GM19463 (cell line): ENCODE measurements around the gene MYO1A.
"Not testable (repeated sequence)": the region's sequence is repeated elsewhere in the genome, so short reads cannot be mapped to it uniquely, and the experiment has no call there.

Experiments used
- ATAC-seq: cut with Tn5 transposase; IDR thresholded peaks from one replicate; pipeline ENCODE4 v1.9.1; 2021; ENCODE audit warnings: mild to moderate bottlenecking, moderate library complexity; ENCODE audit not compliant: unreplicated experiment

Gene MYO1A

DNA sequence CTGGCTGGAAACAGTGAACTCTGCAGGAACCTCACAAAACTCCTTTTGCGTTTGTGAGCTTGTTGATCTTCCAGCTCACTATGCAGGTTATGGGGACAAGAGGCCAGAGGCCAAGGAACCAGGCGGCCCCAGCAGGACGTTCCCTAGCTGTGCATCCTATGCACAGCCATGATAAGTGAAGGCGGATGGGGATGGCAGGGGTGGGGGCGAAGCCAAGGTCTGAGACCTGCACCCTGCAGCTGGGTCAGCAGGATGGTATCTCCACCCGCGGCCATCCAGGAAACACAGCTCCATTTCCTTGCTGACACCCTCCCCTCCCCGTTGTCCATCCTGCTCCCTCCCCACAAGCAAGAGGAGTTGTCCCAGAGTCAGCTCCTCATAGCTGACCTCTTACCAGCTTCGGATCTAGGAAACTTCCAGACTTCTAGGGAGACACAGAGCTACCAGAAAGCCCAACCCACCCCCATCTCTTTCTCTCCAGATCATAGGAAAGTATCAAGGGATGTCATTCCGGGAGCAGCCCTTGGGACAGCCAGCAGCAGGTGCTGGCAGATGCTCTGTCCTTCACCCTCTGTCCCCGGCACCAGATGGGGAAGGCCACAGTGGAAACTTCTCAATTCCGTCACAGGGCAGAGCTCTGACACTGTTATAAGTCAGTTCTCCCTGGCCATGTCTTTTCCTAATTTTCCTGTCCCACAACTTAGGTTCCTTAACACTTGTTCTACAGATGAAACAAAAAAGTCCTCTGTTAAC, 53.0 kb downstream of the MYO1A start:
- no peak for ATAC-seq

DNA sequence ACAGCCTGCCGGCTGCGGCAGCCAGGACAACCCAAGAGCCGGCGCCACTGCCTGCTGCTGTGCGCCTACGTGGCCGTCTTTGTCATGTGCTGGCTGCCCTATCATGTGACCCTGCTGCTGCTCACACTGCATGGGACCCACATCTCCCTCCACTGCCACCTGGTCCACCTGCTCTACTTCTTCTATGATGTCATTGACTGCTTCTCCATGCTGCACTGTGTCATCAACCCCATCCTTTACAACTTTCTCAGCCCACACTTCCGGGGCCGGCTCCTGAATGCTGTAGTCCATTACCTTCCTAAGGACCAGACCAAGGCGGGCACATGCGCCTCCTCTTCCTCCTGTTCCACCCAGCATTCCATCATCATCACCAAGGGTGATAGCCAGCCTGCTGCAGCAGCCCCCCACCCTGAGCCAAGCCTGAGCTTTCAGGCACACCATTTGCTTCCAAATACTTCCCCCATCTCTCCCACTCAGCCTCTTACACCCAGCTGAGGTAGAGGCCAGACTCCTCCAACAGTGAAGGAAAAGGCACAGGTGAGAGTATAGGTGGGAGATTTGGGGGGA, 53.9 kb downstream of the MYO1A start:
- ATAC-seq, result no peak

DNA sequence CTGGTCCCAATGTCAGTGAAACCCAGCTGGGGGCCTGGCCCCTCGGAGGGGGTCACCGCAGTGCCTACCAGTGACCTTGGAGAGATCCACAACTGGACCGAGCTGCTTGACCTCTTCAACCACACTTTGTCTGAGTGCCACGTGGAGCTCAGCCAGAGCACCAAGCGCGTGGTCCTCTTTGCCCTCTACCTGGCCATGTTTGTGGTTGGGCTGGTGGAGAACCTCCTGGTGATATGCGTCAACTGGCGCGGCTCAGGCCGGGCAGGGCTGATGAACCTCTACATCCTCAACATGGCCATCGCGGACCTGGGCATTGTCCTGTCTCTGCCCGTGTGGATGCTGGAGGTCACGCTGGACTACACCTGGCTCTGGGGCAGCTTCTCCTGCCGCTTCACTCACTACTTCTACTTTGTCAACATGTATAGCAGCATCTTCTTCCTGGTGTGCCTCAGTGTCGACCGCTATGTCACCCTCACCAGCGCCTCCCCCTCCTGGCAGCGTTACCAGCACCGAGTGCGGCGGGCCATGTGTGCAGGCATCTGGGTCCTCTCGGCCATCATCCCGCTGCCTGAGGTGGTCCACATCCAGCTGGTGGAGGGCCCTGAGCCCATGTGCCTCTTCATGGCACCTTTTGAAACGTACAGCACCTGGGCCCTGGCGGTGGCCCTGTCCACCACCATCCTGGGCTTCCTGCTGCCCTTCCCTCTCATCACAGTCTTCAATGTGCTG, 54.6 kb downstream of the MYO1A start:
- ATAC-seq, result no peak

DNA sequence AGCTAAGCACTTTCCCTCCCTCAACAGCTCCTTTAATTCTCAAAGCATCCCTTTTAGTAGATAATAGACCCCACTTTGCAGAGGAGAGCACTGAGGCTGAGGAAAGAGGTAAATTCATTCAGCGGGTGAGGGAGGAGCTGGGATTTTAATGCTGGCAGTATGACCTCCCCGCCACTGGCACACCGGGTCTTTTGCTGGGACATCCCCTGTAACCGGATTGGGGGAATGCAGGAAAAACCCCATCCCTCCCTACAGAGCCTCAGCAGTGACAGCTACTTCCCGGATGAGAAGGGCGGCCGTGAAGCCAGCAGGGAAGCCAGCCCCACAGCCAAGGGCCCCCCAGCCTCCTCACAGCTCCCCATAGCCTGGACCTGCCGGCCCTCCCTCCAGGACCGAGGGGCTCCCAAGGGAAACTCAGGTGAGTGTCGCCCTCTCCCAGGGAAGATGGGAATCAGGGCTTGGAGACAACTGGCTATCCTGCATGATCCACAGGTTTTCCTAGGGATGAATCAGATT, 55.6 kb downstream of the MYO1A start:
- ATAC-seq, result no peak

DNA sequence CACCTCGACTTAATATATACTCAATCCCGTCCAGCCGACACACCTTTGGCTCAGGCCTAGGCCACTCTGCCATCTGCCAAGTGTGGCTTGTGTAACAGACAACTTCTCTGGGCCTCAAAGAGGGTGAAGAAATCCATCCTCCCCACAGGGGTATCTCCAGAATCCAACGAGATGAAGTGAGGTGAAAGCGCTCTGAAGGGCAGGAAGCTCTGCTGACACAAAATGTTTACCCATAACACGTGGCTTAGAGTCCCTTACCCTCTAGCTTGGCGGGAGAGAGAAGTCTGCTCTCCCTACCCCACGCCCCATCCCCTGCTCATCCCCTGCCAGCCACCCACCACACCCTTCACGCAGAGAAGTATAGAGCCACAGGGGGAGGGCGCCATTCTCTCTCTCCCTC, 56.6 kb downstream of the MYO1A start:
- no peak for ATAC-seq

DNA sequence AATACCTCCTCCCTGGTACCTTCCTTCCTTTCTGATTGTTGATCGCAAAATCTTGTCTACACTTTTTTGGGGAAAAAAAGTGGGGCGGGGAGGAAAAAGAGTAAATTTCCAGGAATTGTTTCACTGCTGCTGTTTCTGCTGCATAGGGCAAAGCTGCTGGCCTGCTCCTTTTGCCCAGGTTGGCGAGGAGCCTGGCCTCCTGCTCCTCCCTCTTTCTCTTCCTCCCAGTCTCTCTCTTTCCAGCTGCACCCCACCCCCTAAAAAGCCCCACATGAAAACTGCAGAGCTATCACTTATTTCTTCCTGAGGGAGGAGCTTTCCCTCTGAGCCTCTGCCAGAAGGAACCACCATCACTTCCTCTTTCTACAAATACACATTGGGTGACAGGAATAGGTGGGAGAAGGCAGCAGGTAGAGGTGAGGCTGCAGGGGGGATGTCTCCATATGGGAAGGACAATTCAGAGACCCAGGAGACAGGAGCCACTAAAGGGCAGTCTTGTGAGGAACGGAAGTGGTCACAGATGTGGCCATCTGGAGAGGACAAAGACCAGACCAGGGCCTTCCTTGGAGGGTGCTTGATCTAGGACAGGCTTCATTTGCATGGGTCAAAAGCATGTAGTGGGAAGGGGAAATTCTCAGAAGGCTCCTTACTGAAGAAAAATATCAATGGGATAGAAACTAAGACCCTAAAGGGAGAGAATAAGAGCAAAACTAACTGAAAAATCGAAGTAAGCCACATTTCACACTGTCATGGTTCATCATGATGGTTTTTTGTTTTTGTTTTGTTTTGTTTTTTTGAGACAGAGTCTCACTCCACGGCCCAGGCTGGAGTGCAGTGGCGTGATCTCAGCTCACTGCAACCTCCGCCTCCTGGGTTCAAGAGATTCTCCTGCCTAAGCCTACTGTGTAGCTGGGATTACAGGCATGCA, 58.3 kb downstream of the MYO1A start:
- ATAC-seq, result no peak

DNA sequence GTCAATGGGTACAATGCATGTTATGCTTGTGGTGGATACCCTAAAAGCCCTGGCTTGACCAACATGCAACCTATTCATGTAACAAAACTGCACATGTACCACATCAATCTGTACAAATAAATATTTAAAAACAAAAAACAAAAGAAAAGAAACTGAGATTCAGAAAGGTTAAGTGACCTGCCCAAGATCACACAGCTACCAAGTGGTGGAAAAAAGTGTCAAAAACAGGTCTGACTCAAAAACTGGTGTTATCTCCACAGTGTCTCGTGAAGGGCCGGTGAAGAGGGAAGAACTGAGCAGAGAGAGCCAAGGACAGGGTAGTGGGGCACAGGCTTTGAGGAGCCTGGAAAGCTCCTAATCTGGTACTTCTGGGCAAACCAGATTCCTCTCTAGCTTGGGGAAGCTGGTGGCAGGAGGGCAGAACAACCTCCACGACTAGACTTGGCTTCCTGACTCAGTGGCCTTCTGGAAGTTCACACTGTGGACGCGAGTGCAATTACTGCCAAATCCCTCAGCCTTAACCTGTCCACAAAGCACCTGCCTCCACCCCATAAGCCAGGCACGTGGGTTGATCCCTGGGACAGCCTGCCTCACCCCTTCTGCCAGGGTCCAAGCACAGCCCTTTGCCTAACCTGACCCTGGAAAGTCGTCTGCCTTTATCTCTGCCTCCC, 59.1 kb downstream of the MYO1A start:
- no peak for ATAC-seq

DNA sequence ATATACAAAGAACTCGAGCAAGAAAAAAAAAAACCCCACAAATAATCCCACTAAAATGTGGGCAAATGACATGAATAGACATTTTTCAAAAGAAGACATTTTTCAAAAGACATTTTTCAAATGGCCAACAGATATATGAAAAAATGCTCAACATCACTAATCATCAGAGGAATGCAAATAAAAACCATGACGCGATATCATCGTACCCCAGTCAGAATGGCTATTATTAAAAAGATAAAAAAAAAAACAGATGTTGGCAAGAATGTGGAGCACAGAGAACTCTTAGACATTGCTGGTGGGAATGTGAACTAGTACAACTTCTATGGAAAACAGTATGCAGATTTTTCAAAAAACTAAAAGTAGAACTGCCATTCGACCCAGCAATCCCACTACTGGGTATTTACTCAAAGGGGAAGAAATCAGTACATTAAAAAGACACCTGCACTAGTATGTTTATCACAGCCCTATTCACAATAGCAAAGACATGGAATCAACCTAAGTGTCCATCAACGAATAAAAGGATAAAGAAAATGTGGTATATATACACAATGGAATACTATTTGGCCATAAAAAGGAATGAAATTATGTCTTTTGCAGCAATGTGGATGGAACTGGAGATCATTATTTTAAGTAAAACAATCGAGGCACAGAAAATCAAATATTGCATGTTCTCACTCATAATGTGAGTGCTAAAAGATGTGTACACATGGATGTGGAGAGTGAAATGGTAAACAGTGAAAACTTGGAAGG, 59.9 kb downstream of the MYO1A start:
- ATAC-seq, result no peak

DNA sequence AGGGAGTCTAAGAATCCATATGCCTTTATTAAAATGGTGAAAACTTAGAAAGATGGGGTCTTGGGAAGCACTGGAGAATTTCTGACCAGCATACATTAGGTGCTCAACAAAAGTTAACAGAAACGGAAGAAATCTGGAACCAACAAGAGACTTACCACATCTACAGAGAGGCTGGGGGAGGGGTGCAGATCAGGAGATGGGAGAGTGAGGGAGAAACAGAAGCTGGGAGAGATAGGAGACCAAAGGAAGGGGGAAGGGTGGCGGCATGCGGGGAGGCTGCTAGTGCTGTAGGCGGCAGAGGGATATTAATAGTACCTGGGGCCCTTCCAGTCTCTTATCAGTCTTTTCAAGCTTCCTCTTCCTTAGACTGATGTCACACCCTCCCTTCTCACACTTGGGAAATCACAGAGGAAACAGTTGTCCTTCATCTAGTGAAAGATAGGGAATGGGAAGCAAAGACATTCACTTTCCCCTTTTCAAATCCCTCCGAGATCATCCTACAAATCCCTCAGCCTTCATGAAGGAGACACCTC, 61.7 kb downstream of the MYO1A start:
- no peak for ATAC-seq

DNA sequence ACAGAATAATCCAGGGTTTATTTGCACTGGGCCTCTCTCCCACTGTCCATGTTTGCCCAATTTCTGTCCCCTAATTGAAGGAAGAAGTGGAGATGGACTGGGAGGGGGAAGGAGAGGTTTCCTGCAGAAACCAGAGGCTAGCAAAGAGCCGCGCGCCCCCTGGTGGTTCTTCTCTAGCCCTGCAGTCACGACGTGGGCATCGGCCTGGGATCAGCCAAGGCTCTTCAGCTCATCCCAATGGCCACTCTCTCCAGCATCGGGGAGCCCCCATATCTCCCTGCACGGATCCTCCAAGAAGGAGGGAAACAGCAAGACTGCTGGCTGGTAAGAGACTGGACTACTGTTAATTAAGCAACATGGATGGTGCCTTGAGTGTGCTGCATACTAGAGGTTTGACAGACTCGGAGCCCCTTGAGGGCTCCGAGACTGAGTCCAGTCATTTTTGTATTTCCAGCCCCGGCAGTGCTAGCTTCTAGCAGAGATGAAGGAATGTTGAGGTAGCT, 62.3 kb downstream of the MYO1A start:
- no peak for ATAC-seq

DNA sequence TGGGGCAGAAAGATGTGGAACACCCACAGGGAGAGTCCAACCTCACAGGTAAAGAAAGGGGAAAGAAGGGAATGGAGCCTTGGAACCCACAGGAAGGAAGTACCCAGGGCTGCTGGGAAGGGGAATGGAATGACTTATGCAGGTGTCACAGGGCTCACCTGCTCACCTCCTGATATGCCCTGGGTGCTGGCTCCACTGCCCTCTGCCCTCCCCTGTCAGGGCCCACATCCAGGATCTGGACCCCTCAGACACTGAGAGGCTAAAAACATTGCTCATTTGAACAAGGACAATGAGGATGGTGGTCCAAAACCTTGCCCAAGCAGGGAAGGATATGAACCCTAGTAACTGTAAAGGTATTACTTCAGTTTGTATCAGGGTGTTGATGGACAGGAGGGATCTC, 62.9 kb downstream of the MYO1A start:
- no peak for ATAC-seq

DNA sequence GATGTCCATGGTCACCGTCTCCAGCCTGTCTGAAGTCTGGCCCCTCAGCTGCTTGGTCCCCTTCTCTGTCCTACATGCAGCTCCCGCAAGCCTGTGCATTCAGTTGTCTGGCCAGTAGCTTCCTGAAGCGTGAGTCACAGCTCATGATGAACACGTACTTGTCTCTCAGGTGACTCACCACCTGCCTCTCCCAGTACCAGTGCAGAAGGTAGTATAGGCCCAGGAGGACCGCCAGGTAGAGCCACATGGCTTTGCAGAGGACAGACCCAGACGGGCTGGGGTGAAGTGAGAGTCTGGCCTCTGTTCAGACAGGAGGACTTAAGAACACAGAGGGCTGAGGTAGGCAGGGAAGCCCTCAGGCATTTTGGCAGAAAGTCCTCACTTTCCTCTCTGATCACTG, 64.2 kb downstream of the MYO1A start:
- not testable (repeated sequence) for ATAC-seq

DNA sequence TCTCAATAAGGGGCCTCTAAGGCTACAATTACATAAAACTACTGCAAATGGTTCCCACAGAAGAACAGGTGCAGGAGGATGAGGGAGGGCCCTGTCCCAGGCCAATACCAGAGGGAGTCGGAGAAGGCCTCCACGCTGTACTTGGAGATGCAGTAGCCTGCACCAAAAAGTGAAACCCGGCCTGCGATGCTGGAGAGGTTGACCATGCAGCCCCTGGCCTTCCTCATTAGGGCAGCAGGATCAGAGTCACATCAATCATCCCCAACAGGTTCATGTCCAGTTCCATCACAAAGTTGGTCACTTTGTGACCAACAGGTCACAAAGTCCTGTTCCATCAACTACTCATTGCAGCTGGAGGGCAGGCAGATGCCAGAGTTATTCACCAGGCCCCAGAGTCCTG, 66.5 kb downstream of the MYO1A start:
- ATAC-seq, result no peak

DNA sequence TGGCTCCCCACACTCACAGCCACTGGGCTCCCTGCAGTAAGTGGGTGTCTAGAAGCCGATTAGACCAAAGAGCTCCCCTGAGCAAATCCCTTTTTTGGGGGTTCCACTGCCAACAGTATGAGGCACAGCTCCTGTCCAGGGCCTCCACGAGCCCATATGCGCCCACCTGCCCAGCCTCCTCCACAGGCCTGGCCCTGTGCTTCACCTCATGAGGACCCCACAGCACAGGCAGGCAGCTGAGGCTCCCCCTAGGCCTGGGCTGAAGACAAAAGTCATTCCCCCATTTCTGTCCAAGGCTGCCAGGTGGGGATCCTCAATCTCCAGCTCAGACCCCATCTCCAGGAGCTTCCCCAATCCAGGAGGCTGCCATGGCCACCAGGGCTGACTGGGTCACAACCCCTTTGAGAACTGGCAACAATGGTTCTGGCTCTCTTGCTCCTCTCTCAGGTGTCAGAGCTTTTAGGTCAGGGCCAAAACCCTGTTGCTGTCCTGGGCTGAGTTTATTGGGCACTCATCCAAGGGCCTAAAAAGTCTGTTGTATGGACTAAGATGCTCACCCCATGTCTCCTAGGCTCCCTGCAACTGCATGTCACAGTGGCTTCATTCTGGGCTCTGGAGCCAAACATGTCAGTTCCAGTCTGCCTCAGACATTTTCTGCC, 67.2 kb downstream of the MYO1A start:
- not testable (repeated sequence) for ATAC-seq

DNA sequence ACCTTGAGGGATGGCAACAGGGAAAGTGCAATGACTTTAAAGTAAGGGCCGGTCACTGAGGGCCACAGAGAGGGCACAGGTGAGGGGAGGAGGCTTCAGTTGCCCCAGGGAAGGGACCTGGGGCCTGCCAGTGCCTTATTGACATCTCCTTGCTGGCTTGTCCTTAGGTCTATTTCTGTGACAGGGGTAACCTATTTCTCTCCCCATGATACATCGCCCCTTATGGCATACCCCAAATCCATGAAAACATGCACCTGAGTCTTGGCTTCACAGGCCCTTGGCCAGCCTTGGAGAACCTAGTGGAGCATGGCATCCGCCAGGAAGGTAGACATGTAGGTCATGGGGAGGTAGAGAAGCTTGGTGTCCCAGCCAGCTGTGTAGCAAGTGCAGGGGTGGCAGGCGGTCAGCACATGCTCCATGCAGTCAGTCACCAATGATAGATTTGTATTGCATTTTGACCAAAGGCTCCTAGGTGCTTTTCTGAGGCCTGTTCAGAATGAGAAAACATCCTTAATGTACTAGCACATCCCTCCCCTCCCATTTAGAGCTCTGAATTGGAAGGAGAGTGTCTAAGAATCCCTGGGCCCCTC, 68.9 kb downstream of the MYO1A start:
- no peak for ATAC-seq

DNA sequence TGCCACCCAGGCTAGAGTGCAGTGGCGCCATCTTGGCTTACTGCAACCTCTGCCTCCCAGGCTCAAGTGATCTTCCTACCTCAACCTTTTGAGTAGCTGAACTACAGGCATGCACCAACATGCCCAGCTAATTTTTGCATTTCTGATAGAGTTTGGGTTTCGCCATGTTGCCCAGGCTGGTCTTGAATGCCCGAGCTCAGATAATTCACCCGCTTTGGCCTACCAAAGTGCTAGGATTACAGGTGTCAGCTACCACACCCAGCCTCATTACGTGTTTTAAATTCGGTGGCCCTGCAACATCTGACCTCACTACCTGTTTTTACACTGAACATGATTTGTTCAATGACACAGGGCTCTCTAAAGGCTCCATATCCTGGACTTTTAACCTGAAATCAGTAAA, 69.7 kb downstream of the MYO1A start:
- no peak for ATAC-seq

DNA sequence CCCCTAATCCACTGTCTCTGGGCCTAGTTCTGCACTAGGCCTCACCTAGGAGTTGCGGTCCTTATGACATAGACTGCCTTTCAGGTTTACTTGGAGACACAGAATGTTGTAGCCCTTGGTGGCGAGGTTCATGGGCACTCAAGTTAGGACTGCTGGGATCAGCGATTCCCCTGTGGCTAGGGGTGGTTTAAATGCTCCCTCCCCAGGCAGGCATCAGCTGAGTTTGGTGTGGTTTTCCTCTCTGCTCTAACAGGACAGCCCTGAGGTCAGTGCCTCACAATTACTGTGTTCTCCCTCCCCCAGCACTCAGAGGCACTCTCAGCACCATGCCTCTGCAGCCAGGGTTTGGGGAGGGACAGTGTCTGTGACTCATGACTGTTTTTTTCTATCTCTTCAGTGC, 70.3 kb downstream of the MYO1A start:
- no peak for ATAC-seq
